GM23338 (cell line): Measurements from ENCODE around the gene HAUS8. TPM values are rescaled to one million over a fixed set of nuclear protein-coding genes. Genes with fewer than 3 reads are reported as not detected.

Source experiments
- ATAC-seq: fragments of 200-7000 bp; cut with Tn5 transposase; 3 replicates; pipeline ENCODE4 v1.9.1; 2020
- DNase-seq: peaks from one replicate; pipeline ENCODE4 v3.0.0-alpha.2; 2015; ENCODE audit warnings: low spot score
- H2AFZ ChIP-seq: fragments of 200-600 bp; sonication (generic); 2 replicates; pipeline ENCODE4 v1.8.0; 2016; ENCODE audit warnings: antibody characterized with exemption, mild to moderate bottlenecking, moderate library complexity
- H3F3A ChIP-seq: fragments of 200-600 bp; sonication (generic); replicated peaks from 2 replicates; pipeline ENCODE4 v1.8.0; 2017; ENCODE audit warnings: antibody characterized with exemption, mixed run types, low read depth
- H3K27ac ChIP-seq: fragments of 200-600 bp; sonication (generic); 2 replicates; pipeline ENCODE4 v1.6.1; 2016; ENCODE audit warnings: low read depth
- H3K27me3 ChIP-seq: fragments of 200-600 bp; sonication (generic); 2 replicates; pipeline ENCODE4 v1.8.0; 2016; ENCODE audit warnings: mild to moderate bottlenecking, mixed run types, moderate library complexity; ENCODE audit not compliant: insufficient read depth
- H3K36me3 ChIP-seq: fragments of 200-600 bp; sonication (generic); 2 replicates; pipeline ENCODE4 v1.8.0; 2016; ENCODE audit warnings: mild to moderate bottlenecking; ENCODE audit not compliant: insufficient read depth
- H3K4me1 ChIP-seq: fragments of 200-600 bp; sonication (generic); 2 replicates; pipeline ENCODE4 v1.8.0; 2016; ENCODE audit warnings: mild to moderate bottlenecking, moderate library complexity; ENCODE audit not compliant: insufficient read depth
- H3K4me2 ChIP-seq: fragments of 200-600 bp; sonication (generic); 2 replicates; pipeline ENCODE4 v1.7.1; 2017; ENCODE audit warnings: mixed run types
- H3K4me3 ChIP-seq: fragments of 200-600 bp; sonication (generic); 2 replicates; pipeline ENCODE4 v1.6.1; 2016; ENCODE audit warnings: mixed run types
- H3K79me2 ChIP-seq: fragments of 200-600 bp; sonication (generic); replicated peaks from 2 replicates; pipeline ENCODE4 v1.8.0; 2017; ENCODE audit warnings: mild to moderate bottlenecking; ENCODE audit not compliant: insufficient read depth
- H3K9me2 ChIP-seq: fragments of 200-600 bp; sonication (generic); 2 replicates; pipeline ENCODE4 v1.8.0; 2017; ENCODE audit not compliant: insufficient read depth
- H4K20me1 ChIP-seq: fragments of 200-600 bp; sonication (generic); replicated peaks from 2 replicates; pipeline ENCODE4 v1.8.0; 2017; ENCODE audit warnings: mild to moderate bottlenecking; ENCODE audit not compliant: insufficient read depth
- H3K27ac Mint-ChIP-seq: 2 replicates; pipeline ENCODE4 v1.8.0; 2020; ENCODE audit warnings: inconsistent platforms, mild to moderate bottlenecking, moderate library complexity, mixed read lengths
- H3K27me3 Mint-ChIP-seq: 3 replicates; pipeline ENCODE4 v1.8.0; 2022; ENCODE audit warnings: low read depth, mild to moderate bottlenecking, moderate library complexity, mixed read lengths, inconsistent platforms; ENCODE audit not compliant: insufficient read depth, poor library complexity
- H3K36me3 Mint-ChIP-seq: 3 replicates; pipeline ENCODE4 v1.8.0; 2021; ENCODE audit warnings: low read depth, mild to moderate bottlenecking, inconsistent platforms, moderate library complexity, mixed read lengths
- H3K4me1 Mint-ChIP-seq: 3 replicates; pipeline ENCODE4 v1.8.0; 2020; ENCODE audit warnings: mild to moderate bottlenecking, inconsistent platforms, mixed read lengths
- H3K4me3 Mint-ChIP-seq: 3 replicates; pipeline ENCODE4 v1.8.0; 2021; ENCODE audit warnings: moderate library complexity, mild to moderate bottlenecking, inconsistent platforms, mixed read lengths
- H3K9me3 Mint-ChIP-seq: 3 replicates; pipeline ENCODE4 v1.8.0; 2020; ENCODE audit warnings: moderate library complexity, mild to moderate bottlenecking, inconsistent platforms, mixed read lengths
- ETS1 ChIP-seq: IDR thresholded peaks from 2 replicates; pipeline ENCODE4 v1.6.1; 2016; ENCODE audit warnings: antibody characterized with exemption
- REST ChIP-seq: IDR thresholded peaks from one replicate; pipeline ENCODE4 v1.6.1; 2018; ENCODE audit warnings: antibody characterized with exemption; ENCODE audit not compliant: unreplicated experiment
- ZNF331 ChIP-seq: fragments of 250-450 bp; sonication (Bioruptor Pico); IDR thresholded peaks from 2 replicates; pipeline ENCODE4 v1.5.0; 2020; ENCODE audit warnings: low read depth, mild to moderate bottlenecking, moderate library complexity
- ZNF462 ChIP-seq: fragments of 250-450 bp; sonication (Bioruptor Pico); IDR thresholded peaks from 2 replicates; pipeline ENCODE4 v1.5.0; 2020; ENCODE audit warnings: mild to moderate bottlenecking, moderate library complexity
- polyA plus RNA-seq: library from polyadenylated mRNA; unstranded; fragments of >200 nt; fragmentation: Nextera tagmentation; extraction: Ambion mirVana; gene quantifications from 2 replicates; pipeline ENCODE4 v1.2.1, GENCODE V29; 2016
- total RNA-seq: library from RNA; depleted of rRNA; stranded (reverse); fragments of >200 nt; shearing (Covaris generic); gene quantifications from 2 replicates; pipeline ENCODE4 v1.2.3, GENCODE V29; 2014

The HAUS8 gene
- total and polyA plus RNA-seq, 2 experiments from 2014 or later: 11.1 to 33.3 TPM

- TF ChIP-seq ZNF462 (CRISPR knock-in tag) (no peak), ETS1 (no peak)
These were observed 39.3 kb downstream of the HAUS8 start (continued) for GRCh38 chr19:17035842-17036424.

- Mint-ChIP-seq H3K4me1 (no peaks in the 10 kb centered on the region; the same call in 2 of the 3 replicates), H3K4me3 (no peak overlapping the region), H3K27ac (no peak overlapping the region), H3K27me3 (peaks cover 15% of the 10 kb centered on the region), H3K36me3 (no peaks in the 10 kb centered on the region), H3K9me3 (no peaks in the 10 kb centered on the region)
- Histone ChIP-seq H3K27me3 (no peaks in the 10 kb centered on the region), H3K4me2 (no peak overlapping the region), H2AFZ (no peak overlapping the region), H3K27ac (no peak overlapping the region), H3K9me2 (no peaks in the 10 kb centered on the region), H4K20me1 (no peaks in the 10 kb centered on the region; the same call in 1 of the 2 replicates), H3K36me3 (no peaks in the 10 kb centered on the region), H3K4me3 (no peak overlapping the region), H3F3A (no peaks in the 10 kb centered on the region), H3K4me1 (0 out of 2 replicates have a peak, but pooled peaks cover 4% of the 10 kb centered on the region), H3K79me2 (no peaks in the 10 kb centered on the region)
- TF ChIP-seq ETS1 (no peak), REST (no peak), ZNF331 (CRISPR knock-in tag) (no peak)
- no peak for ATAC-seq
- no peak for DNase-seq
These were observed 43.5 kb downstream of the HAUS8 start for GRCh38 chr19:17031741-17032140.
